K562 (cell line): ENCODE data around the gene GATM. TPM values are rescaled to one million over a fixed set of nuclear protein-coding genes. Genes with fewer than 3 reads are reported as not detected.

Source experiments
- ATAC-seq: fragments of 200-7000 bp; cut with Tn5 transposase; 3 replicates; pipeline ENCODE4 v1.9.1; 2020; ENCODE audit warnings: moderate library complexity
- BruUV-seq: library from RNA; stranded (reverse); fragments of 400-500 nt; replicated peaks from 2 replicates; lab custom pipeline; 2021; lab: Mats Ljungman, UMichigan
- CTCF ChIA-PET: fragments of 300-600 bp; formaldehyde crosslinking; extraction: SDS; loops from one replicate; lab custom pipeline; 2021; ENCODE audit warnings: low intra/inter-chr PET ratio; lab: Yijun Ruan, JAX
- POLR2A ChIA-PET: fragments of 300-600, 350-650 bp; sonication (Branson Sonifier 250); formaldehyde crosslinking; extraction: SDS; loops from one replicate; lab custom pipeline; 2021; ENCODE audit warnings: antibody characterized with exemption, inconsistent platforms; lab: Yijun Ruan, JAX
- DNase-seq, 4 experiments: peaks; one replicate each; pipeline versions ENCODE4 v3.0.0 to v3.0.0-alpha.2; 2011 to 2018; ENCODE audit warnings: low spot score in 3 of 4, mixed read lengths in 3 of 4; ENCODE audit errors: extremely low read depth in 1 of 4
- FAIRE-seq: peaks from 2 replicates; lab custom pipeline; 2011; peaks lifted over from hg19 to GRCh38; lab: Jason Lieb, UNC
- H2AFZ ChIP-seq: 2 replicates; pipeline ENCODE4 v1.6.0; 2011; ENCODE audit warnings: low read depth, low read length, control low read depth, inconsistent platforms
- H3K27ac ChIP-seq: fragments of 200-600 bp; 3 replicates; pipeline ENCODE4 v1.8.0; 2011; ENCODE audit warnings: low read depth, mild to moderate bottlenecking, control low read depth, inconsistent platforms, low read length, moderate library complexity, mixed read lengths; ENCODE audit errors: extremely low read depth
- H3K27me3 ChIP-seq, 2 experiments: fragments of 300-600 bp in 1 of 2; 2 replicates in 1 of 2; 3 replicates in 1 of 2; pipeline versions ENCODE4 v1.6.0 to v1.8.0; 2011; ENCODE audit warnings: inconsistent platforms in 2 of 2, low read length in 2 of 2, mild to moderate bottlenecking in 1 of 2, mixed read lengths in 1 of 2, moderate library complexity in 1 of 2; ENCODE audit not compliant: control insufficient read depth in 2 of 2, insufficient read depth in 2 of 2
- H3K36me3 ChIP-seq: fragments of 300-600 bp; 3 replicates; pipeline ENCODE4 v1.8.0; 2011; ENCODE audit warnings: mild to moderate bottlenecking, low read length, inconsistent platforms; ENCODE audit not compliant: control insufficient read depth, insufficient read depth
- H3K4me1 ChIP-seq, 2 experiments: fragments of 200-600 bp in 1 of 2; replicated peaks in 1 of 2; 2 replicates in 1 of 2; 3 replicates in 1 of 2; pipeline versions ENCODE4 v1.5.1 to v1.8.0; 2011; ENCODE audit warnings: inconsistent platforms in 2 of 2, low read length in 2 of 2, mild to moderate bottlenecking in 1 of 2, mixed read lengths in 1 of 2, moderate library complexity in 1 of 2; ENCODE audit not compliant: control insufficient read depth in 2 of 2, insufficient read depth in 2 of 2
- H3K4me2 ChIP-seq: 2 replicates; pipeline ENCODE4 v1.6.1; 2011; ENCODE audit warnings: low read length, control low read depth, inconsistent platforms, mixed read lengths; ENCODE audit not compliant: insufficient read depth
- H3K4me3 ChIP-seq: fragments of 200-600 bp; sonication (generic), shearing (Covaris generic); 2 replicates; pipeline ENCODE4 v1.5.1; 2016; ENCODE audit warnings: control low read depth, inconsistent platforms
- H3K79me2 ChIP-seq: fragments of 200-600 bp; 3 replicates; pipeline ENCODE4 v1.8.0; 2011; ENCODE audit warnings: low read length, inconsistent platforms; ENCODE audit not compliant: control insufficient read depth, insufficient read depth
- H3K9ac ChIP-seq, 2 experiments: 2 replicates each; pipeline versions ENCODE4 v1.6.0 to v1.6.1; 2011; ENCODE audit warnings: low read depth in 2 of 2, low read length in 2 of 2, control low read depth in 1 of 2, inconsistent platforms in 1 of 2, mild to moderate bottlenecking in 1 of 2, mixed read lengths in 1 of 2; ENCODE audit not compliant: insufficient read depth in 1 of 2
- H3K9me1 ChIP-seq: one replicate; pipeline ENCODE4 v1.6.0; 2011; ENCODE audit warnings: inconsistent platforms, mild to moderate bottlenecking, low read length, moderate library complexity; ENCODE audit not compliant: control insufficient read depth, insufficient read depth
- H3K9me3 ChIP-seq: replicated peaks from 2 replicates; pipeline ENCODE4 v1.5.1; 2011; ENCODE audit warnings: low read depth, low read length, inconsistent platforms; ENCODE audit not compliant: control insufficient read depth, insufficient read depth
- H4K20me1 ChIP-seq: replicated peaks from 2 replicates; pipeline ENCODE4 v1.6.1; 2011; ENCODE audit warnings: low read length, inconsistent platforms, mixed read lengths; ENCODE audit not compliant: control insufficient read depth, insufficient read depth
- ARID3A ChIP-seq: IDR thresholded peaks from 2 replicates; pipeline ENCODE4 v1.6.1; 2012; ENCODE audit warnings: low read depth, low read length, improper control_type of control experiment, borderline replicate concordance
- CHD2 ChIP-seq: IDR thresholded peaks from 2 replicates; pipeline ENCODE4 v1.6.1; 2011; ENCODE audit warnings: low read depth, low read length
- MAFF ChIP-seq: IDR thresholded peaks from 2 replicates; pipeline ENCODE4 v1.6.1; 2012; ENCODE audit warnings: low read length, improper control_type of control experiment
- ZNF740 ChIP-seq, 3 experiments: fragments of 200-800 bp in 1 of 3; sonication (Bioruptor generic) in 1 of 3; sonication (generic) in 1 of 3; formaldehyde crosslinking in 1 of 3; IDR thresholded peaks; 2 replicates each; pipeline versions ENCODE4 v1.6.1 to v1.8.0; 2016 to 2022; ENCODE audit warnings: mild to moderate bottlenecking in 2 of 3, missing compliant biosample characterization in 2 of 3, missing genetic modification characterization in 2 of 3, missing genetic modification reagents in 1 of 3
- WGBS: fragments of 100-300 bp; shearing (Covaris generic); methylation state at CpG from one replicate; pipeline ENCODE4 v1.1.6; 2016; ENCODE audit warnings: low coverage, mixed read lengths; ENCODE audit not compliant: insufficient coverage; ENCODE audit errors: missing lambda C conversion rate; 5-methylcytosine and 5-hydroxymethylcytosine counted together
- in situ Hi-C: fragments of 300-500 bp; cut with MboI; formaldehyde crosslinking; loops from 4 replicates; pipeline ENCODE4 v1.15.0; 2018; ENCODE audit warnings: inconsistent platforms, mixed read lengths
- intact Hi-C: fragments of 100-400 bp; cut with micrococcal nuclease; formaldehyde crosslinking; loops from 2 replicates; pipeline ENCODE4 v1.14.2; 2022
- polyA plus RNA-seq, 8 experiments: library from polyadenylated mRNA; depleted of rRNA in 4 of 8; stranded (reverse) in 5 of 8; unstranded in 3 of 8; fragments of >200 nt; fragmentation: Nextera tagmentation in 2 of 8; fragmentation: Illumina TruSeq in 1 of 8; extraction: Ambion mirVana in 2 of 8; extraction: Trizol in 1 of 8; gene quantifications; 2 replicates each; pipeline versions ENCODE4 v1.2.1 to v1.2.3, GENCODE V29; 2011 to 2014; ENCODE audit warnings: inconsistent platforms in 1 of 8, missing spikeins in 1 of 8
- total RNA-seq, 7 experiments: library from RNA; depleted of rRNA in 6 of 7; stranded (reverse); fragments of >200 nt in 6 of 7; fragmentation: Illumina TruSeq in 2 of 7; extraction: Trizol in 2 of 7; gene quantifications; 2 replicates each; pipeline versions ENCODE4 v1.2.1 to v1.2.3, GENCODE V29; 2011 to 2021; ENCODE audit warnings: low replicate concordance in 1 of 7

GATM gene
- total and polyA plus RNA-seq, 9 of the 15 experiments (the other 6 are each of a cell fraction or from before 2014, with no cell fraction given): 0.11 to 1.1 (median 0.65) TPM

GRCh38 chr15:45391746-45392583 lies 13.6 kb upstream of the GATM start:
- Histone ChIP-seq H3K4me2 (no peak overlapping the region), H3K27ac (no peak overlapping the region), H3K9me1 (no peaks in the 10 kb centered on the region), H4K20me1 (no peaks in the 10 kb centered on the region), H3K9me3 (no peaks in the 10 kb centered on the region), H3K9ac (no peak overlapping the region), H3K4me3 (no peak overlapping the region), H2AFZ (no peak overlapping the region), H3K27me3 (peaks cover 2 to 10% of the 10 kb centered on the region in 2 experiments; a peak in 3 of 5 replicates), H3K4me1 (no peaks in the 10 kb centered on the region), H3K36me3 (no peaks in the 10 kb centered on the region), H3K79me2 (no peaks in the 10 kb centered on the region)
- DNase-seq (no peak), ATAC-seq (no peak), FAIRE-seq (no peak)
- no TSS peak for BruUV-seq
- TF ChIP-seq CHD2 (no peak), ZNF740 (CRISPR knock-in tag; IDR thresholded peaks at IDR 0.05) (no peak), ZNF740 (tag; IDR thresholded peaks at IDR 0.05) (no peak), MAFF (no peak), ARID3A (no peak)
- intact Hi-C loops: no loop called here
- in situ Hi-C loops: no loop called here
- ChIA-PET CTCF (no interaction called here), POLR2A (interaction anchor here (2.2 kb wide), 1 partner anchor 10 kb away, joined by 5 read pairs; a partner anchor contains a TSS)
- 11% methylated on average over 7 of the region's 7 CpGs for WGBS
